HCT116 (cell line): ENCODE data around the gene SUN5.

Experiments used
- EZH2 ChIP-seq: fragments of 200-600 bp; sonication (generic); IDR thresholded peaks from 2 replicates; pipeline ENCODE4 v1.6.1; 2017; ENCODE audit warnings: antibody characterized with exemption, mixed run types
- EZH2phosphoT487 ChIP-seq: fragments of 200-600 bp; IDR thresholded peaks from 2 replicates; pipeline ENCODE4 v1.6.1; 2018; ENCODE audit warnings: antibody characterized with exemption, borderline replicate concordance
- JUND ChIP-seq: IDR thresholded peaks from 2 replicates; pipeline ENCODE4 v1.6.1; 2012
- POLR2A ChIP-seq: IDR thresholded peaks from 2 replicates; pipeline ENCODE4 v1.7.0; 2011; ENCODE audit warnings: borderline replicate concordance; ENCODE audit not compliant: insufficient read depth, insufficient read length; ENCODE audit errors: extremely low read depth
- RAD21 ChIP-seq: IDR thresholded peaks from 2 replicates; pipeline ENCODE4 v1.6.1; 2012; ENCODE audit warnings: low read depth, mild to moderate bottlenecking
- SP1 ChIP-seq: IDR thresholded peaks from 2 replicates; pipeline ENCODE4 v1.6.1; 2012; ENCODE audit warnings: low read depth
- TF ChIP-seq, protein P1 (sequence below), 3 experiments: fragments of 200-600 bp in 1 of 3; sonication (generic) in 1 of 3; IDR thresholded peaks in 2 of 3; conservative IDR thresholded peaks in 1 of 3; 2 replicates each; pipeline ENCODE4 v1.5.1; 2012 to 2017; ENCODE audit warnings: low read depth in 2 of 3, low read length in 2 of 3, antibody characterized with exemption in 1 of 3, borderline replicate concordance in 1 of 3, control low read depth in 1 of 3, mild to moderate bottlenecking in 1 of 3, mixed read lengths in 1 of 3, mixed run types in 1 of 3, moderate library complexity in 1 of 3; ENCODE audit not compliant: insufficient read depth in 1 of 3
- TF ChIP-seq, protein P2 (sequence below): IDR thresholded peaks from 2 replicates; pipeline ENCODE4 v1.6.1; 2012

DNA sequence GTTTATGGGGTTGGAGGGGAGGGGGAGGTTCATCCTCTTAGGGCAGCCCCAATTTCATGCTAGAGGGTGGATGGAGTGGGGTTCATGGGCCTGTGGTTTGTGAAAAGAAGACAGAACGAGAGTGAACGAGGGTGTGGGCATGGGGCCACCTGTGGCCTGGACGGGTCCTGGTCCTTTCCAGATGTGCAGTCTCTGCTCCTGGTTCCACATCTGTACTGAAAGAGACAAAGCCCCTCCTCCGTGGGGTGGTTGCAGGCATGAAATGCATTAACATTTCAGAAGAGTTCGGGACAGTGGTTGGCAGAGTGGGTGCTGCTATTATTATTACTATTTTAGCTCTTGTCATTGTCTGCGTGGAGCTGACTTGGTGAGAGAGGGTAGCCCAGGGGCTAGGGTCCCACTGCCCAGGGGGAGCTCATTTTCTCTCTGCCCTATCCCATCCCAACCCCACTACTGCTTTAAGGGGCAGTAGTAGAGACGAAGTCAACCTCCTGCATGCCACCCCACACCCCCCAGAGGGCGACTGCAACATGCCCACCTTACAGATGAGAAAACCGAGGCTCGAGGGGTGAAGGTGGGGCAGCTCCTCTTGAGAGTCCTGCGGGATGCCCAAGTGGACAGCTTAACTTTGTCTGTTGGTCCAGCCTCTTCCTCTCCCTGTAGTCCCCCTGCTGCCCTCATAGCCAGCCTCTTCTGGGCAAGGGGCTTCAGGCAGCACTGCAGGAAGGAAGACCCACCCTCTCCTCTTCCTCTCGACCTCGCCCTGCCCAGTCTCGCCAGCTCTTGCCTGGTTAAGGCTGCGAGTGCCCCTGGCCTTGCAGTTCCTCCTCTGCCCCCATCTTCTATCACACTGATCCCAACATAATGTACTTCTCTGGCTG is 11.7 kb upstream of the SUN5 start:
- TF ChIP-seq, protein P1, sequence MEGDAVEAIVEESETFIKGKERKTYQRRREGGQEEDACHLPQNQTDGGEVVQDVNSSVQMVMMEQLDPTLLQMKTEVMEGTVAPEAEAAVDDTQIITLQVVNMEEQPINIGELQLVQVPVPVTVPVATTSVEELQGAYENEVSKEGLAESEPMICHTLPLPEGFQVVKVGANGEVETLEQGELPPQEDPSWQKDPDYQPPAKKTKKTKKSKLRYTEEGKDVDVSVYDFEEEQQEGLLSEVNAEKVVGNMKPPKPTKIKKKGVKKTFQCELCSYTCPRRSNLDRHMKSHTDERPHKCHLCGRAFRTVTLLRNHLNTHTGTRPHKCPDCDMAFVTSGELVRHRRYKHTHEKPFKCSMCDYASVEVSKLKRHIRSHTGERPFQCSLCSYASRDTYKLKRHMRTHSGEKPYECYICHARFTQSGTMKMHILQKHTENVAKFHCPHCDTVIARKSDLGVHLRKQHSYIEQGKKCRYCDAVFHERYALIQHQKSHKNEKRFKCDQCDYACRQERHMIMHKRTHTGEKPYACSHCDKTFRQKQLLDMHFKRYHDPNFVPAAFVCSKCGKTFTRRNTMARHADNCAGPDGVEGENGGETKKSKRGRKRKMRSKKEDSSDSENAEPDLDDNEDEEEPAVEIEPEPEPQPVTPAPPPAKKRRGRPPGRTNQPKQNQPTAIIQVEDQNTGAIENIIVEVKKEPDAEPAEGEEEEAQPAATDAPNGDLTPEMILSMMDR (IDR thresholded peaks at IDR 0.05 in 2 of 3, conservative IDR thresholded peaks at IDR 0.05 in 1 of 3; ENCODE audit: borderline replicate concordance in 1 of 3, insufficient read depth in 1 of 3, low read depth in 2 of 3, low read length in 2 of 3): no peak
- TF ChIP-seq, protein P2, sequence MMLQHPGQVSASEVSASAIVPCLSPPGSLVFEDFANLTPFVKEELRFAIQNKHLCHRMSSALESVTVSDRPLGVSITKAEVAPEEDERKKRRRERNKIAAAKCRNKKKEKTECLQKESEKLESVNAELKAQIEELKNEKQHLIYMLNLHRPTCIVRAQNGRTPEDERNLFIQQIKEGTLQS: no peak
- TF ChIP-seq RAD21: no peak
- TF ChIP-seq EZH2: no peak
- TF ChIP-seq POLR2A: no peak
- no peak for TF ChIP-seq SP1
- no peak for TF ChIP-seq JUND
- TF ChIP-seq EZH2phosphoT487: no peak
